Esophagus muscularis mucosa (tissue), 4 donors: Measurements from ENCODE around the gene PAXX. TPM values are rescaled to one million over a fixed set of nuclear protein-coding genes. Genes with fewer than 3 reads are reported as not detected.

Experiments
- DNase-seq: peaks from one replicate; pipeline ENCODE4 v3.0.0-alpha.2; 2017; ENCODE audit errors: extremely low spot score
- H3K27ac ChIP-seq, 4 donors: fragments of 200-600 bp; sonication (generic); replicated peaks in 1 of 4; 1 replicate in 3 of 4; 2 replicates in 1 of 4; pipeline ENCODE4 v1.5.1; 2016 to 2019; ENCODE audit warnings: mild to moderate bottlenecking in 1 of 4
- H3K27me3 ChIP-seq, 4 donors: fragments of 200-600 bp; sonication (generic); one replicate each; pipeline versions ENCODE4 v1.5.1 to v1.6.0; 2016 to 2019
- H3K36me3 ChIP-seq, 4 donors: fragments of 200-600 bp; sonication (generic); one replicate each; pipeline ENCODE4 v1.5.1; 2016 to 2019
- H3K4me1 ChIP-seq, 4 donors: fragments of 200-600 bp; sonication (generic); one replicate each; pipeline ENCODE4 v1.5.1; 2016 to 2019
- H3K4me3 ChIP-seq, 4 donors: fragments of 200-600 bp; sonication (generic); 1 replicate in 2 of 4; 2 replicates in 2 of 4; pipeline ENCODE4 v1.5.1; 2016 to 2019; ENCODE audit warnings: mild to moderate bottlenecking in 4 of 4, moderate library complexity in 1 of 4
- H3K9me3 ChIP-seq, 4 donors: fragments of 200-600 bp; sonication (generic); 1 replicate in 3 of 4; 2 replicates in 1 of 4; pipeline ENCODE4 v1.5.1; 2016 to 2019
- EP300 ChIP-seq: sonication (generic); formaldehyde crosslinking; IDR thresholded peaks from one replicate; pipeline ENCODE4 v1.6.1; 2017; ENCODE audit warnings: antibody characterized with exemption
- POLR2A ChIP-seq: fragments of 450-650 bp; IDR thresholded peaks from one replicate; pipeline ENCODE4 v1.6.1; 2017; ENCODE audit warnings: antibody characterized with exemption, moderate library complexity, mild to moderate bottlenecking, low read depth
- POLR2AphosphoS5 ChIP-seq, 2 donors: sonication (generic); formaldehyde crosslinking; IDR thresholded peaks; one replicate each; pipeline ENCODE4 v1.6.1; 2017; ENCODE audit warnings: antibody characterized with exemption in 2 of 2
- WGBS: methylation state at CpG from one replicate; pipeline ENCODE4 v1.1.5; 2018; 5-methylcytosine and 5-hydroxymethylcytosine counted together
- intact Hi-C: fragments of 100-400 bp; cut with DNase I; formaldehyde crosslinking; loops from one replicate; pipeline ENCODE4 v1.15.1; 2023
- total RNA-seq, 4 donors: library from RNA; depleted of rRNA; stranded (reverse); fragments of >200 nt; gene quantifications; one replicate each; pipeline versions ENCODE4 v1.1.0 to v1.2.1, GENCODE V29; 2016
- TF ChIP-seq, protein P1 (sequence below), 3 experiments: fragments of 200-600 bp in 2 of 3; fragments of 450-650 bp in 1 of 3; sonication (generic) in 2 of 3; IDR thresholded peaks; one replicate each; pipeline ENCODE4 v1.5.1; 2017 to 2019; ENCODE audit warnings: antibody characterized with exemption in 3 of 3, mild to moderate bottlenecking in 2 of 3, moderate library complexity in 1 of 3

The PAXX gene
- total RNA-seq, 4 donors from 2014 or later = 28.8 to 39.9 (median 37.8) TPM

DNA sequence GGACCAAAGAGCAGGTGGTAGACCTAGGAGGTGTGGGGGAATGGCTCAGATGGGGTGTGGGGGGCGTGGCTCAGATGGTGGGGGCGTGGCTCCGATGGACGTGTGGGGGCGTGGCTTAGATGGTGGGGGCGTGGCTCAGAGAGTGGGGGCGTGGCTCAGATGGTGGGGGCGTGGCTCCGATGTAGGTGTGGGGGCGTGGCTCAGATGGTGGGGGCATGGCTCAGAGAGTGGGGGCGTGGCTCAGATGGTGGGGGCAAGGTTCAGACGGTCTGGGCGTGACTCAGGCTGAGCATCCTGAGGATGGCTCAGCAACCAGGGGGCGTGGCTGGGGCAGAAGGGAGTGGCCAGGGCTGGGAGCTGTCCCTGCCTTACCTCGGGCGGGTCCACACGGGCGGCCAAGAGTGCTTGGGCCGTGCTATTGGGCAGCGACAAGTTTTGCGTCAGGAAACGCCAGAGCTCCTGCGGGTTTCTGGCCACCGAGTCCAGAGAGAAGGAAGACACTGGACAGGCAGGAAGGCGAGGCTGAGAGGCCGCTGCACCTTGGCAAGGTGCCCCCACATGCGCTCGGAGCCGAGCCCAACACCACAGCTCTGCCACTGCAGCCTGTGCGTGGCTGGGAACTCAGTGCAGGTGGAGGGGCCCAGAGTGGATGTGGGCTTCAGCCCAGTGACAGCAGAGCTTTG lies 29.9 kb downstream of the PAXX start:
- Histone ChIP-seq H3K36me3 (peaks cover 3 to 47% (median 38%) of the 10 kb centered on the region in 4 donors), H3K27me3 (no peaks in the 10 kb centered on the region), H3K9me3 (no peaks in the 10 kb centered on the region), H3K4me1 (peaks cover 8 to 24% (median 17%) of the 10 kb centered on the region in 4 donors), H3K4me3 (no peak overlapping the region), H3K27ac (no peak overlapping the region)
- no peak for DNase-seq
- WGBS = 77% methylated on average over 17 of the region's 30 CpGs
- TF ChIP-seq POLR2A (no peak), POLR2AphosphoS5 (IDR thresholded peaks at IDR 0.05) (no peak), EP300 (no peak)
- TF ChIP-seq, protein P1, sequence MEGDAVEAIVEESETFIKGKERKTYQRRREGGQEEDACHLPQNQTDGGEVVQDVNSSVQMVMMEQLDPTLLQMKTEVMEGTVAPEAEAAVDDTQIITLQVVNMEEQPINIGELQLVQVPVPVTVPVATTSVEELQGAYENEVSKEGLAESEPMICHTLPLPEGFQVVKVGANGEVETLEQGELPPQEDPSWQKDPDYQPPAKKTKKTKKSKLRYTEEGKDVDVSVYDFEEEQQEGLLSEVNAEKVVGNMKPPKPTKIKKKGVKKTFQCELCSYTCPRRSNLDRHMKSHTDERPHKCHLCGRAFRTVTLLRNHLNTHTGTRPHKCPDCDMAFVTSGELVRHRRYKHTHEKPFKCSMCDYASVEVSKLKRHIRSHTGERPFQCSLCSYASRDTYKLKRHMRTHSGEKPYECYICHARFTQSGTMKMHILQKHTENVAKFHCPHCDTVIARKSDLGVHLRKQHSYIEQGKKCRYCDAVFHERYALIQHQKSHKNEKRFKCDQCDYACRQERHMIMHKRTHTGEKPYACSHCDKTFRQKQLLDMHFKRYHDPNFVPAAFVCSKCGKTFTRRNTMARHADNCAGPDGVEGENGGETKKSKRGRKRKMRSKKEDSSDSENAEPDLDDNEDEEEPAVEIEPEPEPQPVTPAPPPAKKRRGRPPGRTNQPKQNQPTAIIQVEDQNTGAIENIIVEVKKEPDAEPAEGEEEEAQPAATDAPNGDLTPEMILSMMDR (IDR thresholded peaks at IDR 0.05) = no peak
- intact Hi-C loops = no loop called here

DNA sequence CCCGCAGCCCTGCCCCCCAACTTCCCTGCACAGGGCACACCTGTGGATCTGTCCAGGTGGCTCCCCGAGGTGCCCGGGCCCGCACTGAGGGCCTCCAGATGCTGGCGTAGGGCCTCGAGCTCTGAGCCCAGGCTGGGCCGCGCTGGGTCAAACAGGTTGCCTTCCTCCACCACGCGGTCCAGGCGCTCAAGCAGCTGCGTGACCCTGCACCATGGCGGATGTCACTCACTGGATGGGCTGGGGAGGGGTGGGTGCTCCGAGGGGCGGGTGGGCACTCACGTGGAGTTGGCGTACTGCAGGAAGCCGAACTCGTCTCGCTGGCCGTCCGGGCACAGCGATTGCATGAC lies 30.4 kb downstream of the PAXX start:
- Histone ChIP-seq H3K27me3 (no peaks in the 10 kb centered on the region), H3K27ac (no peak overlapping the region), H3K36me3 (peaks cover 0 to 41% (median 32%) of the 10 kb centered on the region in 4 donors), H3K4me3 (no peak overlapping the region), H3K9me3 (no peaks in the 10 kb centered on the region), H3K4me1 (peaks cover 14 to 30% (median 22%) of the 10 kb centered on the region in 4 donors)
- intact Hi-C loops = no loop called here
- 92% methylated on average over 8 of the region's 23 CpGs for WGBS
- TF ChIP-seq, protein P1 (IDR thresholded peaks at IDR 0.05) = no peak
- no peak for DNase-seq

DNA sequence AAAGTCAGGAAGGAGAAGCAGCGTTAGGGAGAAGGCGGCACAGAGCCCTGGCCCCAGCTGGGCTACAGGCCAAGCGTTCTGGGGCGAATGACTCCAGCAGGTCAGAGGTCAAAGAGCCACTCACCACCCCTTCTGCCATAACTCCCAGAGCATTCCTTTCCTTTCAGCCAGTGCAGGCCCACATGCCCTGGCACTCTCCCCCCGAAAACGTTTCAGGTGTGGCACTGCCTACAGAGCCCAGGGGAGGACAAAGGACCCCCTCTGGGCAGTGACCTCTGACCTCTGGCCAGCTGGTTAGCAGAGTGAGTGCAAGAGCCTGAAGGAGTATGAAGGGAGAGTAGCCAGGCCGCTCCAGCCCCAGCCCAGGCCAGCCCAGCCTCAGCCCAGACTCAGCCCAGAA lies 30.9 kb downstream of the PAXX start:
- H3K27ac ChIP-seq = no peak overlapping the region
- TF ChIP-seq, protein P1 (IDR thresholded peaks at IDR 0.05) = no peak
- TF ChIP-seq POLR2A (no peak), EP300 (no peak), POLR2AphosphoS5 (IDR thresholded peaks at IDR 0.05) (no peak)
- H3K27me3 ChIP-seq = no peaks in the 10 kb centered on the region
- H3K36me3 ChIP-seq = peaks cover 0 to 37% (median 27%) of the 10 kb centered on the region in 4 donors
- DNase-seq = no peak
- intact Hi-C loops = no loop called here
- H3K4me3 ChIP-seq = no peak overlapping the region
- H3K9me3 ChIP-seq = no peaks in the 10 kb centered on the region
- H3K4me1 ChIP-seq = peaks cover 14 to 30% (median 23%) of the 10 kb centered on the region in 4 donors
- WGBS = 88% methylated on average over 6 of the region's 7 CpGs

DNA sequence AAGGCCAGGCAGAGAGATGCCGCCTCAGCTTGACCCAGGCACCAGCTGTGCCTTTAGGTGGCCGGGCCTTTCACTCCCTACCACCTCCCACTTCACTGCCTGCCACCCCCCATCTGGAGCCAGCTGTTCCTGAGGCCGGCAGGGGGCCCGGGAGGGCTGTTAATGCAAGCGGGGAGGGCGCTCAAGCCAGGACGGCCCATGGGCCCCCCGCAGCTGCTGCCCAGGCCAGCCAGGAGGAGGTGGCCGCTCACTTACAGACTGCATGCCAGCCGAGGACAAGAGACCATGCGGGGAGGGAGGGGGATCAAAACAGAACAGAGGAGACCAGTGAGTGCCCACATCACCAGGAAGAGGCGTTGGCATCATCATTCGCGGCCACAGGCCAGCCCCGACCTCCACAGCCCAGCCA lies 31.4 kb downstream of the PAXX start:
- H3K27ac ChIP-seq = no peak overlapping the region
- intact Hi-C loops = no loop called here
- H3K4me3 ChIP-seq = no peak overlapping the region
- no peak for TF ChIP-seq EP300
- no peak for TF ChIP-seq POLR2AphosphoS5 (IDR thresholded peaks at IDR 0.05)
- TF ChIP-seq, protein P1 (IDR thresholded peaks at IDR 0.05) = no peak
- TF ChIP-seq POLR2A = no peak
- WGBS = 79% methylated on average over 4 of the region's 15 CpGs
- H3K36me3 ChIP-seq = peaks cover 0 to 37% (median 25%) of the 10 kb centered on the region in 4 donors
- no peaks in the 10 kb centered on the region for H3K27me3 ChIP-seq
- no peak for DNase-seq
- H3K9me3 ChIP-seq = no peaks in the 10 kb centered on the region
- peaks cover 17 to 34% (median 26%) of the 10 kb centered on the region in 4 donors for H3K4me1 ChIP-seq

DNA sequence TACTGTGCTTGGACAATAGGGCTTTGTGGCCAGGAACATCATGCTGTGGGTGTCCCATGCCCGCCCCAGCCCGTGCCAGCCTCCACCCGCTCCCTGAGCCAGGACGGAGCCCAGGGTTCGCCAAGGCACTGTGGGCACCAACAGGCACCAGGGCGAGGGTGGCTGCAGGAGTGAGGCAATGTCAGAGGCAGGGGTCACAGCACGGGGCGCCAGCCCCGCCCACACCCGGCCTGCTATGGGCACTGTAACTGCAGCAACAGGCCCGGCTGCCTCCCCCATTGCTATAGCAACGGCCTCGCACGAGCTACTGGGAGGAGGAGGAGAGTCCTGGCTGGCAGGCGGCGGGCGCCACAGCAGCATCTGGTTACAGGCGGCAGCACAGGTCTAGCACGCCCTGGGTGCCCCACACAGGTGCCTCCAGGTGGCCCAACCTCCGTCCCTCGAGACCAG lies 33.3 kb downstream of the PAXX start:
- Histone ChIP-seq H3K9me3 (no peaks in the 10 kb centered on the region), H3K4me1 (peaks cover 24 to 46% (median 40%) of the 10 kb centered on the region in 4 donors), H3K36me3 (peaks cover 0 to 21% (median 9%) of the 10 kb centered on the region in 4 donors), H3K27me3 (no peaks in the 10 kb centered on the region), H3K27ac (peak overlapping the region in 1 of 4 donors; percentile 41), H3K4me3 (no peak overlapping the region)
- intact Hi-C loops = no loop called here
- DNase-seq = no peak
- 67% methylated on average over 15 of the region's 21 CpGs for WGBS
- TF ChIP-seq, protein P1 (IDR thresholded peaks at IDR 0.05) = no peak
